ENCODE measurements around the gene TRAF3. TPM values are rescaled to one million over a fixed set of nuclear protein-coding genes. Genes with fewer than 3 reads are reported as not detected.

The TRAF3 gene
- polyA plus RNA-seq, 1 of the 3 experiments (the other 2 are of a cell fraction), result 17.9 TPM

DNA sequence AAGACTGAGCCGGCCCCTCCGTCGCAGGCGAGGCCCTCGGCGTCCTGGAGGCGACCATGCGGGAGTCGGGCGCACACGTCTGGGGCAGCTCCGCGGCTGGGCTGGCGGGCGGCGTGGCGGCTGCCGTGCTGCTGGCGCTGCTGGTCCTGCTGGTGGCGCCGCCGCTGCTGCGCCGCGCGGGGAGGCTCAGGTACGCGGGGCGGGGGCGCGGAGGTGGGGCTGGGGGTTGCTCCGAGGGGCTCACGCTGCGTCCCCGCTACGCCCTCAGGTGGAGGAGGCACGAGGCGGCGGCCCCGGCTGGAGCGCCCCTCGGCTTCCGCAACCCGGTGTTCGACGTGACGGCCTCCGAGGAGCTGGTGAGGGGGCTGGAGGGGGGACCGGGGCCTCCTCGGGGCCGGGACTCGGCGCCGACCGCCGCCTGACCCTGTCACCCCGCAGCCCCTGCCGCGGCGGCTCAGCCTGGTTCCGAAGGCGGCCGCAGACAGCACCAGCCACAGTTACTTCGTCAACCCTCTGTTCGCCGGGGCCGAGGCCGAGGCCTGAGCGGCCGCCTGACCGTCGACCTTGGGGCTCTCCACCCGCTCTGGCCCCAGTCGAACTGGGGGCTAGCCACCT is 153.0 kb downstream of the TRAF3 start:
- H2AFZ ChIP-seq (ENCODE audit: low read depth), result no peak overlapping the region
- peaks cover 6% of the 10 kb centered on the region; the same call in 1 of the 2 replicates for H4K20me1 ChIP-seq (ENCODE audit: insufficient read depth)
- H3K9ac ChIP-seq, result no peak overlapping the region
- peaks cover 5% of the 10 kb centered on the region; the same call in 1 of the 2 replicates for H3K27me3 ChIP-seq (ENCODE audit: insufficient read depth)
- peaks cover 9 to 19% of the 10 kb centered on the region in 2 experiments for H3K36me3 ChIP-seq (replicated peaks in 1 of 2; ENCODE audit: control insufficient read depth in 1 of 2, insufficient read depth in 2 of 2, low read length in 1 of 2)
- no peak overlapping the region for H3K4me2 ChIP-seq
- no peak overlapping the region for H3K27ac ChIP-seq (ENCODE audit: low read depth in 2 of 2, low read length in 1 of 2)
- H3K9me3 ChIP-seq, result no peaks in the 10 kb centered on the region
- H3K4me3 ChIP-seq (ENCODE audit: low read depth in 2 of 2, low read length in 1 of 2), result no peak overlapping the region; a peak in 1 of 4 replicates
- 0 out of 2 replicates have a peak, but pooled peaks cover under 1% of the 10 kb centered on the region for H3K79me2 ChIP-seq (ENCODE audit: insufficient read depth)
- no peaks in the 10 kb centered on the region for H3F3A ChIP-seq (replicated peaks; ENCODE audit: insufficient read depth)
- 15% methylated on average over 4 of the region's 74 CpGs for WGBS (ENCODE audit: low lambda C conversion rate)
- peak; percentile 83 for DNase-seq
- H3K4me1 ChIP-seq (ENCODE audit: control insufficient read depth in 1 of 2, insufficient read depth in 2 of 2, low read depth in 1 of 2, low read length in 1 of 2), result peaks cover 0 to 8% of the 10 kb centered on the region in 2 experiments; a peak in 1 of 4 replicates
- no peaks in the 10 kb centered on the region for H3K9me2 ChIP-seq
- CTCF ChIA-PET, result interaction anchor here (0.6 to 1.3 kb wide), 7 partner anchors 23 to 236 kb away, joined by 3 to 6 read pairs (median 3); no protein-coding TSS in a partner anchor
- POLR2A ChIA-PET, result no interaction called here
- TF ChIP-seq RFX5 (IDR thresholded peaks at IDR 0.05; ENCODE audit: low read length), result no peak
- TF ChIP-seq FOXJ3 (CRISPR knock-in tag; IDR thresholded peaks at IDR 0.05), result no peak
- TF ChIP-seq NFIC (IDR thresholded peaks at IDR 0.05; ENCODE audit: borderline replicate concordance), result no peak

DNA sequence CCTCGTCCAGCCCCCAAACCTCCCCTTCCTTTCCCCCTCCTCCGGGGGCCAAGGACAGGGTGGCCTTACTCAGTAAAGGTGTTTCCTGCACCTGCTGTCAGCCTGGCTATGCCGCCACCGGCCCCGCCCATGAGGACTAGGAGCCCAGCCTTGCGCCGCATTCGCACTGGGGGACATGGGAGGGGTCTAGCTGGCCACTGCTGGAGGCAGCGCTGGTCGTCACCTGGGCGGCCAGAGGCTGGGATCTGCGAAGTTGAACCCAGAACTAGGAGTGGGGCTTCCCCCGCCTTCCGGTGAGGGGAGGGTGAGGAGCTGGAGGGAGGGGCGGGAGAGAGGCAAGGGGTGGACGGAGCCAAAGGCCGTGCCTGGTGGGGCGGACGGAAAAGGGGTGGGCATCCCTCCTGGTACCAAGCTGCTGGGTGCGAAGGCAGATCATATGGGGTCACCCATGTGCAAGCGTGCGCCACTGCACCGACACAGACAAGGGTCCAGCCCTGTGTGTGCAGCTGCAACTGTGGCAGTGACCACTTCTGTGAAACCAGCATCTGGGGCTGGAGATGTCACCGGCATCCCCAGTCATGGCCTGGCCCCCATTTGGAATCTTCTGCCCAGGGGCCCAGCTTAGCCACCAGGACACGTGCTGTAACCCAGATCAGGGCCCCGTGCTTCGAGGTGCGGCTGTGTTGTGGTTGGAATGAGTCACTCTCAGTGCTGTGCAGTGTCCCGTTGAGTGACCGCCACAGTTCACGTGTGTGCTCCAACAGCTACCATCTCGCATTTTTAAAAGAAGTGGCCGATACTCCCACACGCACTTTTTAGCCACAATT is 153.7 kb downstream of the TRAF3 start:
- Histone ChIP-seq H3K4me1 (ENCODE audit: control insufficient read depth in 1 of 2, insufficient read depth in 2 of 2, low read depth in 1 of 2, low read length in 1 of 2) (peaks cover 0 to 8% of the 10 kb centered on the region in 2 experiments; a peak in 1 of 4 replicates), H4K20me1 (ENCODE audit: insufficient read depth) (peaks cover 6% of the 10 kb centered on the region; the same call in 1 of the 2 replicates), H3K27me3 (ENCODE audit: insufficient read depth) (peaks cover 5% of the 10 kb centered on the region; the same call in 1 of the 2 replicates), H3K9me2 (no peaks in the 10 kb centered on the region), H3K79me2 (ENCODE audit: insufficient read depth) (peaks cover 7% of the 10 kb centered on the region; the same call in 1 of the 2 replicates), H3F3A (replicated peaks; ENCODE audit: insufficient read depth) (no peaks in the 10 kb centered on the region), H3K9ac (no peak overlapping the region), H3K36me3 (replicated peaks in 1 of 2; ENCODE audit: control insufficient read depth in 1 of 2, insufficient read depth in 2 of 2, low read length in 1 of 2) (peaks cover 14 to 22% of the 10 kb centered on the region in 2 experiments), H3K9me3 (no peaks in the 10 kb centered on the region), H3K27ac (ENCODE audit: low read depth in 2 of 2, low read length in 1 of 2) (no peak overlapping the region), H3K4me2 (no peak overlapping the region), H2AFZ (ENCODE audit: low read depth) (no peak overlapping the region), H3K4me3 (ENCODE audit: low read depth in 2 of 2, low read length in 1 of 2) (no peak overlapping the region)
- CTCF ChIA-PET, result interaction anchor here (0.6 to 1.3 kb wide), 8 partner anchors 13 to 236 kb away, joined by 3 to 6 read pairs (median 3); no protein-coding TSS in a partner anchor
- TF ChIP-seq USF1 (IDR thresholded peaks at IDR 0.05; ENCODE audit: borderline replicate concordance, low read depth), result no peak
- no peak for TF ChIP-seq USF2 (IDR thresholded peaks at IDR 0.05; ENCODE audit: borderline replicate concordance, low read depth, low read length)
- TF ChIP-seq, protein P1, sequence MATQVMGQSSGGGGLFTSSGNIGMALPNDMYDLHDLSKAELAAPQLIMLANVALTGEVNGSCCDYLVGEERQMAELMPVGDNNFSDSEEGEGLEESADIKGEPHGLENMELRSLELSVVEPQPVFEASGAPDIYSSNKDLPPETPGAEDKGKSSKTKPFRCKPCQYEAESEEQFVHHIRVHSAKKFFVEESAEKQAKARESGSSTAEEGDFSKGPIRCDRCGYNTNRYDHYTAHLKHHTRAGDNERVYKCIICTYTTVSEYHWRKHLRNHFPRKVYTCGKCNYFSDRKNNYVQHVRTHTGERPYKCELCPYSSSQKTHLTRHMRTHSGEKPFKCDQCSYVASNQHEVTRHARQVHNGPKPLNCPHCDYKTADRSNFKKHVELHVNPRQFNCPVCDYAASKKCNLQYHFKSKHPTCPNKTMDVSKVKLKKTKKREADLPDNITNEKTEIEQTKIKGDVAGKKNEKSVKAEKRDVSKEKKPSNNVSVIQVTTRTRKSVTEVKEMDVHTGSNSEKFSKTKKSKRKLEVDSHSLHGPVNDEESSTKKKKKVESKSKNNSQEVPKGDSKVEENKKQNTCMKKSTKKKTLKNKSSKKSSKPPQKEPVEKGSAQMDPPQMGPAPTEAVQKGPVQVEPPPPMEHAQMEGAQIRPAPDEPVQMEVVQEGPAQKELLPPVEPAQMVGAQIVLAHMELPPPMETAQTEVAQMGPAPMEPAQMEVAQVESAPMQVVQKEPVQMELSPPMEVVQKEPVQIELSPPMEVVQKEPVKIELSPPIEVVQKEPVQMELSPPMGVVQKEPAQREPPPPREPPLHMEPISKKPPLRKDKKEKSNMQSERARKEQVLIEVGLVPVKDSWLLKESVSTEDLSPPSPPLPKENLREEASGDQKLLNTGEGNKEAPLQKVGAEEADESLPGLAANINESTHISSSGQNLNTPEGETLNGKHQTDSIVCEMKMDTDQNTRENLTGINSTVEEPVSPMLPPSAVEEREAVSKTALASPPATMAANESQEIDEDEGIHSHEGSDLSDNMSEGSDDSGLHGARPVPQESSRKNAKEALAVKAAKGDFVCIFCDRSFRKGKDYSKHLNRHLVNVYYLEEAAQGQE (IDR thresholded peaks at IDR 0.05; ENCODE audit: low read depth, low read length), result no peak
- TF ChIP-seq POLR2AphosphoS5 (IDR thresholded peaks at IDR 0.05; ENCODE audit: low read depth, low read length), result no peak
- TF ChIP-seq RXRA (IDR thresholded peaks at IDR 0.05; ENCODE audit: borderline replicate concordance, low read depth), result no peak
- TF ChIP-seq NFIC (IDR thresholded peaks at IDR 0.05; ENCODE audit: borderline replicate concordance), result no peak
- TF ChIP-seq, protein P2, sequence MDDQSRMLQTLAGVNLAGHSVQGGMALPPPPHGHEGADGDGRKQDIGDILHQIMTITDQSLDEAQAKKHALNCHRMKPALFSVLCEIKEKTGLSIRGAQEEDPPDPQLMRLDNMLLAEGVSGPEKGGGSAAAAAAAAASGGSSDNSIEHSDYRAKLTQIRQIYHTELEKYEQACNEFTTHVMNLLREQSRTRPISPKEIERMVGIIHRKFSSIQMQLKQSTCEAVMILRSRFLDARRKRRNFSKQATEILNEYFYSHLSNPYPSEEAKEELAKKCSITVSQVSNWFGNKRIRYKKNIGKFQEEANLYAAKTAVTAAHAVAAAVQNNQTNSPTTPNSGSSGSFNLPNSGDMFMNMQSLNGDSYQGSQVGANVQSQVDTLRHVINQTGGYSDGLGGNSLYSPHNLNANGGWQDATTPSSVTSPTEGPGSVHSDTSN (IDR thresholded peaks at IDR 0.05), result no peak
- no peak for TF ChIP-seq NRF1 (IDR thresholded peaks at IDR 0.05; ENCODE audit: low read depth, low read length)
- no peak for TF ChIP-seq SMC3 (IDR thresholded peaks at IDR 0.05; ENCODE audit: low read depth, low read length)
- TF ChIP-seq GABPA (IDR thresholded peaks at IDR 0.05; ENCODE audit: low read depth), result no peak
- POLR2A ChIA-PET, result no interaction called here
- no peak for DNase-seq
- 85% methylated on average over 24 of the region's 34 CpGs for WGBS (ENCODE audit: low lambda C conversion rate)

Data from SK-N-SH (cell line).